Measurements from ENCODE around the gene GRB2.

Gene GRB2

DNA sequence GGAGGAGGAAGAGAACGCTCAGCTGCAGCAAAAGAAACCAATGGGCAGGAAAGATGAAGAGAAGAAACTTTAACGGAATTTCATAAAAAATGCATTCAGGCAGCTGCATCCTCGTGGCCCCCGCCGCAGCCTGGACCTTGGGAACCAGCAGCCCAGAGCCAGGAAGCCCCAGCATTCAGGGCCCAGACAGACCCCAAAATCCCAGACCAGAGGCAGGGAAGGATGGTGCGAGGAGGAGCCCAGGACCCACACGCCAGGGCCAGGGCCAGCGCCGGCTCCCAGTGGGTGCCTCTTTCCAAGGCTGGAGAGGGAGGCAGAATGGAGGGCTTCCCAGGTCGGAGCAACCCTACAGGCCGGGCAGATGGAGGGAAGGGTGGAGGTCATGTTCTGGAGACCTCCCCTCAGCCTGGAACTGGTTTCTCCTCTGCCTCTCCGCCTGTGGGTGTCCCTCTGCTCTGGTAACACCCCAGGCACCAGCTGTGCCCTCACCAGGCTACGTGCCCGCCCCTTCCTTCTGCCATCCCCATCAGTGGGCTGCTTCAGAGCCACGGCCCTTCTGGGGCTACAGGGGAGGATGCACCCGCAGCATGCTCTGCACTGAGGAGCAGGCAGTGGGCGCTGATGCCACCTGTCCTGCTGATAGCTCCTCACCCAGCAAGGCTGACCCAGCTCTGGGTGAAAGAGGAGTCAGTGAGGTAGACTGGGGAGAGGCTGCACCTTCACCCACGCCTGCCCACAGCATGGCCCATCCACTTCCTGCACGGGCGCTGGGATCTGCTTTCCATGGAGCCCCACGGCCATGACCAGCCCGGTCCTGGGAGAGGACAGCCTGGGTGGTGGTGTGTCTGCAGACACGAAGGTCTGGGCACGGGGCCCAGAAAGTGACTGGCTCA lies 133.3 kb downstream of the GRB2 start:
- no peak for DNase-seq

DNA sequence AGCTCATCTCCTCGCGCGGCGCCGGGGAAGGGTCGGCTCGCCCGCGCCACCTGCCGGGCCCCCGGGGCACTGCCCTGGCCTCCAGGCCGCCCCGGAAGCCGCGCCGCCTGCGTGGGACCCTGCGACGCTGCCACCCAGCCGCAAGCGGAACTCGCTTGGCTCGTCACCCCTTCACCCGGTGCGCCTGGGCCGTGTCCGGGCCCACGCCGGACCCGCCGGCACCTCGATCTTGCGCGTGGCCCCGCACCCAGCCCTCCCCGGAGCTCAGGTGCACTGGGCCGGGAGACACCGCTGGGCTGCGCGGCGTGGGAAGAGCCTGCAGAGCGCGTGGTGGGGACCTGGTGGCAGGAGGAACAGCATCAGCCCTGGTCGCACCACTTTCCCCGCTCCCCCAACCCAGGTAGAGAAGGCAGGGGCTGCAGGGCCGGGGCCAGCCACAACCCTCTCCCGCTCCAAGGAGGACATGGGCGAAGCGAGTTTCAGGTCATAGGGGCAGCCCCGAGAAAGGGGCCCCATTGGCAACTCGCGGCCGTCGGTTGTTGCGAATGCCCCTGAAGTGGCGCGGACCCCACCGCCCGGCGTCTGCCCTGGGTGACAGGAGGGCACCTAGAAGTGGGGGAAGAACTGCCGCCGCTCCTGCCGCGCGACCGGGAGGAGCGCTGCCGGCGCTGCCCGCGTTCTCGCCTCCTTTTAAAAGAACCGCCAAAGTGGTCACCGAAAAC lies 134.1 kb downstream of the GRB2 start:
- DNase-seq, result peak; percentile 63

DNA sequence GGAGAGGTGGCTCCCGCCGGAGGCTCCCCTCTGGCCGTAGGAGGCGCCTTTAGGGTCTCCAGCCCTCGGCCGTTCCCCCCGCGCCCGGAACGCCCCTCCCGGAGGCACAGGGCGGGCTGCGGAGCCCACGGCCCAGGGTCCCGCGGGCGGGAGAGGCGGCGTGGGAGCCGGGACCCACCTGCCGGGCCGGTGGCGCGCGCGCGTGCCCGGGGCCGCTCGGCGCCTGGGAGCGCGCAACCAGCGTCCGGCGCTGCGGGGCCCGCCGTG lies 134.6 kb downstream of the GRB2 start, which contains the start of gene MIF4GD:
Gene MIF4GD (minus strand): TSS at position 266 of the 267 bp plus-strand sequence. CDS start 1,036 bp downstream, outside the sequence.
- no peak for DNase-seq

DNA sequence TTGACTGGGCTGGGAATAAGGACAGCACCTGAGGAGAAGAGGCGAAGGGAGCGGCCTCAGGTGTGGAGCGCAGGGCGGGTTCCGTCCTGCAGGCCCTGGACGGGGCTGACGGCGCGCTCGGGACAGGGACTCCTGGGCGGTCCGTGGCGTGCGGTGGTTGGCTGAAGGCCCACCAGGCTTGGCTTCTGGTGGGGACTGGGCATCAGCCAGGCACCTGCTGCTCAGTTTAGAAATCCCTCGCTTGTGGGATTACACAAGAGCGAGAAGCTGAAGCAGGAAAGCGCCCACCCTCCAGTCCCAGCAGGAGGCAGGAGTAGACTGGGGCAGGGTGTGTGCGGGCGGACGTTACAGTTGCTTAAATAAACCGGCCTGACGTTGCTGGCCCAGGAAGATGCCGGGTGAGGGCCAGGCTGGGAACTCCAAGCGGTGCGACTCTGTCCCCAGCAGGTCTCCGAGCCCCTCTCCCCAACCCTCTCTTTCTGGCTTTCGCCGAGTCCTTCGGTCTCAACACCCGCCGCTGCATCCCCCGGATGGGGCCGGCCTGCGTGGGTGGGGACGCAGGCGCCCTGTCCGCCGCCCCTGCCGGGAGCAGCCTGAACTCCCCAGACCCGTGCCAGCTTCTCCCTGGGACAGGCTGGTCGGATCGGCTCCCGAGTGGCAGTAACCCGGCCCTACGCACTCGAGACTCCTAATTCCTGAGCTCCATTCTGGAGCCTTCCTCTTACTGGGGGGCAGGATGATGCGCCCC lies 135.1 kb downstream of the GRB2 start:
- DNase-seq, result peak; percentile 22

DNA sequence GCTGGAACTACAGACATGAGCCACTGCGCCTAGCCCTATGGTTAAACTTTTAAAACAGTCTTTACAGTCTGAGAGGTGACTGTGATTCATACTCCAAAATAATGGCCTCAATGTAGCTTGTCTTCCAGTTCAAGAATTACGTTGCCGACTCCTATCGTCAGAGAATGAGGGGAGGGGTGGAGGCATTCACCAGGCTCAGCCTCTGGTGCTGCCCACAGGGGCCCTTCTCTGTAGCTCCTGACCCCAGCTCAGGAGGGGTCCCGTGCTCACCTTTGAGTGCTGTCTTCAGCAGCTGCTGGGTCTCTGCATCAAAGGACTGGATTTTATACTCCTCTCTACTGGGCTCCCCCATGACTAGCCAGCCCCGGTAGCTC lies 135.6 kb downstream of the GRB2 start:
- DNase-seq, result no peak

Data from NCI-H1092 (cell line).